Measurements from ENCODE around the gene NUP210L. TPM values are rescaled to one million over a fixed set of nuclear protein-coding genes. Genes with fewer than 3 reads are reported as not detected.

NUP210L gene
- polyA plus RNA-seq, 2 of the 4 experiments (the other 2 are of a cell fraction): not detected

GRCh38 chr1:154182344-154183045 is 27.6 kb upstream of the NUP210L start:
- ChIA-PET CTCF (interaction anchor here (0.6 to 0.7 kb wide), 2 partner anchors 75 to 89 kb away, joined by 3 to 4 read pairs; no protein-coding TSS in a partner anchor), POLR2A (interaction anchor here (0.6 to 1.5 kb wide), 4 partner anchors 82 to 219 kb away, joined by 3 to 5 read pairs (median 4); partner anchors contain the start of genes CREB3L4 and SLC39A1)
- Histone ChIP-seq H3K4me3 (peak overlapping the region; percentile 97), H3K4me1 (peaks cover 58% of the 10 kb centered on the region), H3K27ac (peak overlapping the region; percentile 89 to 94), H3K4me2 (peak overlapping the region; percentile 98), H3K9me3 (no peaks in the 10 kb centered on the region)
- peak; percentile 51 to 68 for ATAC-seq
- under 1% methylated on average over 34 of the region's 35 CpGs for WGBS (ENCODE audit: missing lambda C conversion rate)
- TF ChIP-seq NFE2L2 (conservative IDR thresholded peaks at IDR 0.05; ENCODE audit: low read length) (0 out of 2 replicates have a peak, but pooled peaks have one; percentile 5), ZFP36 (IDR thresholded peaks at IDR 0.05; ENCODE audit: borderline replicate concordance, partially characterized antibody) (peak; percentile 16), RCOR1 (IDR thresholded peaks at IDR 0.05; ENCODE audit: low read depth, low read length) (no peak), PHF8 (IDR thresholded peaks at IDR 0.05; ENCODE audit: borderline replicate concordance, low read depth) (peak; percentile 72), JUNB (IDR thresholded peaks at IDR 0.05) (no peak), TP53 (CRISPR knock-in tag; IDR thresholded peaks at IDR 0.05) (no peak)
- DNase-seq (ENCODE audit: low read depth in 1 of 2, low spot score in 1 of 2): peak; percentile 65 to 78
- FAIRE-seq: no peak

- DNase-seq (ENCODE audit: low read depth in 1 of 2, low spot score in 1 of 2) (no peak), FAIRE-seq (no peak), ATAC-seq (no peak)
- Histone ChIP-seq H3K27ac (peak overlapping the region; percentile 89 to 94), H3K4me1 (peaks cover 64% of the 10 kb centered on the region), H3K9me3 (no peaks in the 10 kb centered on the region), H3K4me2 (peak overlapping the region; percentile 98), H3K4me3 (peak overlapping the region; percentile 97)
- TF ChIP-seq HOXB5 (CRISPR knock-in tag; IDR thresholded peaks at IDR 0.05) (no peak), JUN (IDR thresholded peaks at IDR 0.05) (no peak), GATA3 (IDR thresholded peaks at IDR 0.05; ENCODE audit: borderline replicate concordance) (no peak), KDM1A (IDR thresholded peaks at IDR 0.05; ENCODE audit: low read depth) (no peak), SMC3 (IDR thresholded peaks at IDR 0.05) (no peak), NR3C1 (IDR thresholded peaks at IDR 0.05) (no peak), HES2 (IDR thresholded peaks at IDR 0.05) (no peak), PHF8 (IDR thresholded peaks at IDR 0.05; ENCODE audit: borderline replicate concordance, low read depth) (no peak), ELK1 (IDR thresholded peaks at IDR 0.05; ENCODE audit: low read depth, low read length) (no peak), EP300 (IDR thresholded peaks at IDR 0.05) (no peak), POLR2A (IDR thresholded peaks at IDR 0.05; ENCODE audit: low read length) (no peak), HDAC2 (IDR thresholded peaks at IDR 0.05) (no peak), JUNB (IDR thresholded peaks at IDR 0.05) (no peak), E2F6 (IDR thresholded peaks at IDR 0.05; ENCODE audit: borderline replicate concordance, low read depth) (no peak), MYC (IDR thresholded peaks at IDR 0.05; ENCODE audit: borderline replicate concordance, low read length) (no peak), HOXA7 (CRISPR knock-in tag; IDR thresholded peaks at IDR 0.05) (no peak), ZNF302 (CRISPR knock-in tag; IDR thresholded peaks at IDR 0.05) (no peak), MAFK (IDR thresholded peaks at IDR 0.05; ENCODE audit: partially characterized antibody) (no peak), RAD21 (conservative IDR thresholded peaks at IDR 0.05 in 1 of 2, IDR thresholded peaks at IDR 0.05 in 1 of 2) (no peak), POLR2AphosphoS2 (conservative IDR thresholded peaks at IDR 0.05; ENCODE audit: low read length) (no peak)
- ChIA-PET CTCF (interaction anchor here (0.6 to 1.3 kb wide), 3 partner anchors 11 to 90 kb away, joined by 3 to 5 read pairs (median 4); no protein-coding TSS in a partner anchor), POLR2A (interaction anchor here (0.7 to 1.5 kb wide), 2 partner anchors 192 to 214 kb away, joined by 4 to 5 read pairs; partner anchors contain the start of gene CREB3L4)
- 4% methylated on average over 6 of the region's 6 CpGs for WGBS (ENCODE audit: missing lambda C conversion rate)
Measured at GRCh38 chr1:154181944-154182343, 27.1 kb upstream of the NUP210L start.
